Left lobe of liver (tissue), 2 donors: ENCODE measurements around the gene UNC13B. TPM values are rescaled to one million over a fixed set of nuclear protein-coding genes. Genes with fewer than 3 reads are reported as not detected.

Experiments used
- ATAC-seq: fragments of 200-7000 bp; cut with Tn5 transposase; one replicate; pipeline ENCODE4 v1.9.1; 2020; ENCODE audit warnings: mild to moderate bottlenecking, moderate library complexity
- DNase-seq: peaks from one replicate; pipeline ENCODE4 v3.0.0-alpha.2; 2020; ENCODE audit warnings: low spot score
- total RNA-seq: library from RNA; stranded (reverse); gene quantifications from one replicate; pipeline ENCODE4 v1.2.1, GENCODE V29; 2021
- donor health status: DM: no; HTN: no; CAD: no; lungs with moderate emphysema.
- donor health status: DM: no; HTN: yes; CAD: no.

Gene UNC13B
- total RNA-seq, 1 donor from 2014 or later, result 21.4 TPM

DNA sequence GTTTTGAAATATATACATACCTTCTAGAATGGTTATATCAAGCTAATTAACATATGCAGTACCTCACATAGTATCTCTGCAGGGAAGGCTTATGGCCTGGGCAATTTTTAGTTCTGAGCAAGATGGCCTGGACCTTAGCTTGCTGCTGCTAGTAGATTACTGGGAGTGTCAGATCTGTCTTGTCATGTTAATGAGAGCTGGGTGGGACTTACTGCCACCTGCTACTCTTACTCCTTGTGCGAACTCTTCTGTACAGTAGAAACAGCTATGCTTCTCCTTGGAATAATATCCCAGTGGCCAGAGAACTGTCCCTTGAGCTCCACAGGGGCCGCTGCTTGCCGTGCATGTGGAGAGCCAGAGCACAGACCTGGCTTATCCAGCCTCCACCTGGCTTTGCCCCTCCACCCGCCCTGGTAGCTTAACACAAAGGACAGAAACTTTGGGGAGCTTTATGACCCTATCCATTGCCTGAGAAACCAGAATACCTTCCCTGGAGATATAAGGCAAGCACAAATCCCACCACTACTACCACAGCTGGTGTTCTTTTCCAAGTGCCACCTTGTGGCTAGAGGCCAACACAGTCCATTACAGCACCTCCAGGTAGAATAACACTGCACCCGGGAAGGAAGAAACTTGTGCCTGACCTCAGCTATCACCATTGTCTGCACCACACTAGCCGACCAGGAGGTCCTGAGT lies 253.7 kb downstream of the UNC13B start:
- ATAC-seq (no peak), DNase-seq (no peak)

DNA sequence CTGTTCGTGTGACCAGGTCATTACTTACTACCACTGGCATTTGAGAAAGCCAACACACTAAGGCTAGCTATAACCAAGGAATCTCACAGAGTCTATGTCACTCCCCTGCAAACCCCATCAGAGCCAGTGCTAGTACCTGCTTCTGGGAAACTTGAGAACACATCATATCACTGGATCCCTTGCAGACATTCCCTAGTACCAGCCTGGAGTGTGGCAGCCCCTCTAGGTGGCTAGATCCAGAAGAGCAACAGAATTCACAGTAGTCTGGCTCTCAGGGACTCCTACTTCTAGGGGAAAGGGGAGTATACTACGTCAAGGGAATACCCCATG lies 254.3 kb downstream of the UNC13B start:
- ATAC-seq (no peak), DNase-seq (no peak)

DNA sequence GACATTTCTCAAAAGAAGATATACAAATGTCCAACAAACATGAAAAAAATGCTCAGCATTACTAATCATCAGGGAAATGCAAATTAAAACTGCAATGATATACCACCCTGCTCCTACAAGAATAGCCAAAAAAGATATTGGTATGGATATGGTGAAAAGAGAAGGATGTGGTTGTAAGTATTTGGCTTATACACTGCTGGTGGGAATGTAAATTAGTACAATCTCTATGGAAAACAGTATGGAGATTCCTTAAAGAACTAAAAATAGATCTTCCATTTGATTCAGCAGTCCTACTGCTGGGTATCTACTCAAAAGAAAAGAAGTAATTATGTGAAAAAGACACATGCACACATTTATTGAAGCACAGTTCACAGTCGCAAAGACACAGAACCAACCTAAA lies 260.5 kb downstream of the UNC13B start:
- ATAC-seq (no peak), DNase-seq (no peak)

DNA sequence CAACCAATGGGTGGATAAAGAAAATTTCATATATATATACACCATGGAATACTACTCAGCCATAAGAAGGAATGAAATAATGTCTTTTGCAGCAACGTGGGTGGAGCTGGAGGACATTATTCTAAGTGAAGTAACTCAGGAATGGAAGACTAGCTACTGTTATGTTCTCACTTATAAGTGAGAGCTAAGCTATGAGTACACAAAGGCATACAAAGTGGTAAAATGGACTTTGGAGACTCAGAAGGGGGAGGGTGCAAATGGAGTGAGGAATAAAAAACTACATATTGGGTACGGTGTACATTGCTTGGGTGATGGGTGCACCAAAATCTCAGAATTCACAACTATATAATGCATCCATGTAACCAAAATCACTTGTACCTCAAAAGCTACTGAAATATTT lies 260.9 kb downstream of the UNC13B start:
- ATAC-seq (no peak), DNase-seq (no peak)

DNA sequence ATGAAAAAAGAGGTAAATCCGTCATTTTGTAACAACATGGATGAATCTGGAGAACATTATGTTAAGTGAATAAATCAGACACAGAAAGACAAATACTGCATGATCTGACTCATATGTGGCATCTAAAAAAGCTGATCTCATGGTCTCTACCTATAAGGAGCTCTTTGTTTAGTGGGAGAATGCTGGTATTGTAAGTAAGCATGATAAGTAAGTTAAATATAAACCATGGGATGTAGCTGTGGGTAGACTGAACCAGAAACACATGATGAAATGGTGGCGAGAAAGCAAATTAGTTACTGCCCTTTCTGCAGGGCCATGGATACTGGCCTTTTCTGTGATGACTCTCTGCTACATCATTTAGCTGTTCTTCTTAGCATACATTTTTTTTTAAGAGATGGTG lies 261.7 kb downstream of the UNC13B start:
- DNase-seq (no peak), ATAC-seq (no peak)

DNA sequence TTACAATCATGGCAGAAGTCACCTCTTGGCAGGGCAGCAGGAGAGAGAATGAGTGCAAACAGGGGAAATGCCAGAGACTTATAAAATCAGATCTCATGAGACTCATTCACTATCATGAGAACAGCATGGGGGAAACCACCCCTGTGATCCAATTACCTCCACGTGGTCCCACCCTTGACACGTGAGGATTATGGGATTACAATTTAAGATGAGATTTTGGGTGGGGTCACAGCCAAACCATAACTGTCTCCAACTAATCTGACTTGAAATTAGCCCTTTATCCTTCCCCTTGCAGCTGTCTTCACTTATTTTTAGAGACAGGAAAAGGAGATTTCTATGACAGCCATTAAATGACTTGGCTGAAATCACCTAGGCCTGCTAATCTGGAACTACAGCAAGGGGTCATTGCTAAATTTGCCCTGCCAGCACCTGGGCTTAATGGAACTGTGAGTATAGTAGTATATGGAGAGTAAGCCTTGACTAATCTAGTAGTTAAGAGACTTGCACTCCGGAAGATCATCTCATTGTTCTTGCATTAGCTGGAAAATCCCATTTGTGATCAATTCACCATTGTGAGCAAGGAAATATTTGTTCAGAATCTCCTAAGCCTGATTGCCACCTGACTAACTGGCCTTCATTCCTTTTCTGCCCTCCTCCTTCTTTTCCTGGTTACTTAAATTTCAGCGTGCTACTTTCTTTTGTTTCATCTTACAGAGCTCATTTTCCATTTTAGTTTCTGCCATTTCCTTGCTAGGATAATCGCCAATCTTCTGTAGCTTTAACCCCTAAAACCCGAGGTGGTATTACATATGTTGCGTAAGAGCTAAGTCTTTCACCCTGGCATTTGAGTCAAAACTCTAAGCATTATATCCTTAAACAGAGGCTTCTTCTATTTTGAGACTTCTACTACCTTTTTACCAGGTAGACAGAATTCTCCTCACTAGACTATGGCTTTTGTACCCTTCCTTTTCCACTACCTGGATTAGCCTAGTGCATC lies 262.8 kb downstream of the UNC13B start:
- DNase-seq (no peak), ATAC-seq (no peak)

DNA sequence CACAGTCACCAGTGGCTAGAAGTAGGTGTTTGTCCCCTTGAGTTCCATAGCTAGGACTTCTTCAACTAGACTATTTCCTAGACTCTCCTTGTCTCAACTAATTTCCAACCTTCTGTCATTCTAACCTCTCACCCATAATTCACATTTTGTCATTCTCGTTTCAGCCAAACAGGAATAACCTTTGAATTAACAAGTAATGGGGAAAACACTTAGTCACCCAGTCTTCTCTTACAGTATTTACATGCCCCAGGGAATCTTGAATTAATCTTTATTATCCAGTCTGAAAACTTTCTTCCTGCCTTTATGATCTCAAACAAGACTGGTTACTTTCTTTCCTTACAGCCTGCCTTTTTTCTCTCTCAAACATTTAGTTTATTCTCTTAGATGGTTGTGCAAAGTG lies 264.8 kb downstream of the UNC13B start:
- ATAC-seq (no peak), DNase-seq (no peak)

DNA sequence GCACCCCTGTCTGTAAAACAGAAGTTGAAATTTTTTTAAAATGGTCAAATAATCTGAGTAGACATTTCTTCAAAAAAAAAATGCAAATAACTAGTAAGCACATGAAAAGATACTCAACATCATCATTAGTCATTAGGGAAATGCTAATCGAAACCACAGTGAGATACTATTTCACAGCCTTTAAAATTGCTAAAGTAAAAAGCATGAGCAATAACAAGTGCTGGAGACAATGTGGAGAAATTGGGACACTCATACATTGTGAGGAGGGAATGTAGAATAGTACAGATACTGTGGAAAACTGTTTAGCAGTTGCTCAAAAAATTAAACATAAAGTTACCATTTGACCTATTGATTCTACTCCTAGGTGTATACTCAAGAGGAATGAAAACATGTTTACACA lies 269.7 kb downstream of the UNC13B start:
- ATAC-seq (no peak), DNase-seq (no peak)

DNA sequence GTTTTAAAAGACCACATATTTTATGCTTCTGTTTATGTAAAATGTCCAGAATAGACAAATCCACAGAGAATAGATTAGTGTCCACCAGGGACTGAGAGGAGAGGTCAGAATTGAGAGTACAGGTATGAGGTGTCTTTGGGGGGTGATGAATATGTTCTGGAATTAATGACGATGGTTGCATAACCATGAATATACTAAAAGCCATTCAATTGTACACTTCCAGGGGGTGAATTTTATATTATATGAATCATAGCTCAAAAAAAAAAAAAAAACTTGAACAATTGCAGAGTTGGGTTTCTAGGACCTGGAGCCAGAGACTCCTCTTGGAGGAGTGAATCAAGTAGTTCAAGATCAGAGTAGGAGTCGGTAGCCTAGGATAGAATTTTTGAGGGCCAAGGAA lies 270.3 kb downstream of the UNC13B start:
- ATAC-seq (no peak), DNase-seq (no peak)

DNA sequence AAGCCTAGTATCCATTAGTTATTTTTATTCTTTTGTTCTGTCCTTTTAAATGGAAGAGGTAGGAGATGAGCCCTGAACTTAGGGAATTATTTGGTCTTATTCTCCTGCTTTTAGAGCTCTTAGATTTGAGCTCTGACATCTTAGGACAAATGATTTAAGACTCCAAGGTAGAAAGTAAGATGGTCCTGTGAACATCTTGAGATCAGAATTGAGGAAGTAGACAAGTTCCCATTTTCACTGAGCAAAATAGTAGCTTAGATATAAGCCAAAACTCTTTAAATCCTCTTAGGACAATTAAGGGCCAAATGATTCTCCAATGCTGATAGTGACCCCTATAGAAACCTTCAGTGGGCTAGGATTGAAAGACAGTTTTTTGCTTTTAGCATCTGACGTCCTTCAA lies 275.1 kb downstream of the UNC13B start:
- no peak for ATAC-seq
- no peak for DNase-seq

DNA sequence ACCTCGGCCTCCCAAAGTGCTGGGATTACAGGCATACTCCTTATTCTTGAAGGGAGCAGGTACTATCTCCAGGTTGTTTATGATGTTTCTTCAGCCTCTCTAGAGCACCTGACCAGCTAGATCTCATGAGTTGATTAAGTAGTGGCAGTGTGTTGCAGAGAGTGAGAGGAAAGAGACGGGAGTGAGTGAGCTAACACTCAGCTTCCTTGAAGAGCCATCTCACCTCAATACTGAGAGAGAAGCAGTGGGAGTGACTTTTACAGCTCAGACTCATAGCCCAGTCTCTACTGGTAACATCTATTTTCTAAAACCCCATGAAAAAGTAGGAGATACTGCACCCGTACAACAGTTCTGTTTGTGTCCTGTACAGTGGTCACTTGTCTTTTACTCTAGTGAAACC lies 284.2 kb downstream of the UNC13B start:
- no peak for ATAC-seq

DNA sequence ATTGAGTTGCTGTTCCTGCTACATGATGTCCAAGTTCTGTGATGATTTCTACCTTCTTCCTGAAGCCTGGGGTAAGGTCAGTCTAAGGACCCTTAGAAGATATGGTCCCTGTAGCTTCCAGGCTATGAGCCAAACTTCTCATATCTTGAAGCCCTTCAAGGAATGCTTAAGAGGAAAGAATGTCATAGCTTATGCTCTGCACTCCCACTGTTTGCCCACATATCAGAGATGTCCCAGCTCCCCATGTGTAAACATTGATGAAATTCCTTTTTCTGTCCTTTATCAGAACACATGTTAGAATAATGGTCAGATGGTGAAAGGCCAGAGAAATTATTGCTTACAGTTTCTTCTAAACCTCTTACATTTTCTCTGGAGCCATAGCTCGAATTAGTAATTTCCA lies 286.7 kb downstream of the UNC13B start:
- DNase-seq (no peak), ATAC-seq (no peak)

More for the DNA sequence above, 284.2 kb downstream of the UNC13B start:
- no peak for DNase-seq

DNA sequence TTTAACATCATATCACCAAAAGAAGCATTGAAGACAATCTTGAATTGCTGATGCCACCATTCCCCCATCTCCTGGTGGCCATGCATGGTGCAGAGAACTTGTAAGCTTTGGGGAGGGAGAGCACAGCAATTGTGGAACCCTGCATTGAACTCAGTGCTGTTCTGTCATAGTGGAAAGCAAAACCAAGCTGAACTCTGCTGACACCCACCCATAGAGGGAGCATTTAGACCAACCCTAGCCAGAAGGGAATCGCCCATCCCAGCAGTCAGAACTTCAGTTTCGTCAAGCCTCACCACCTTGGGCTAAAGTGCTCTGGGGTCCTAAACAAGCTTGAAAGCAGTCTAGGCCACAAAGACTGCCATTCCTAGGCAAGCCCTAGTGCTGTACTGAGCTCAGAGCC lies 290.7 kb downstream of the UNC13B start:
- DNase-seq (no peak), ATAC-seq (no peak)

DNA sequence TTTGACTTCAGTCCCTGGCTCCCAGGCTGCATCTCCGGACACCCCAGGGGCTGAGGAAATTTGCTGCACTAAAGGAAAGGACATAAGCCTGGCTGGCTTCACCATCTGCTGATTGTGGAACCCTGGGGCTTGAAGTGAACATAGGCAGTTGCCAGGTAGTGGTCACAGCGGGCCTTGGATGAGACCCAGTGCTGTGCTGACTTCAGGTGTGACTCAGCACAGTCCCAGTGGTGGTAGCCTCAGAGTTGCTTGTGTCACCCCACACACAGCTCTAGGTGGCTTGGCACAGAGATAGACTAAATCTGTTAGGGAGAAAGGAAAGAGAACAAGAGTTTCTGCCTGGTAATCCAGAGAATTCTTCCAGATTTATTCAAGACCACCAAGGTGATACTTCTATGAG lies 292.0 kb downstream of the UNC13B start:
- no peak for ATAC-seq
- DNase-seq, result no peak

Other genes with a start within 250 kb of the UNC13B start
- not detected for gene PHF24, start 203.7 kb upstream of the UNC13B start, total RNA-seq
- 1.9 TPM for gene DNAJB5, start 172.3 kb upstream of the UNC13B start, total RNA-seq
- gene VCP, start 89.4 kb upstream of the UNC13B start, total RNA-seq, result 147 TPM
- gene FANCG, start 82.1 kb upstream of the UNC13B start, total RNA-seq, result 6.2 TPM
- gene PIGO, start 65.4 kb upstream of the UNC13B start, total RNA-seq, result 17.6 TPM
- 64.3 TPM for gene STOML2, start 58.9 kb upstream of the UNC13B start, total RNA-seq
- 6.3 TPM for gene ATOSB, start 46.1 kb upstream of the UNC13B start, total RNA-seq